Prostate gland (tissue), 2 donors: ENCODE measurements around the gene TAF5L. TPM values are rescaled to one million over a fixed set of nuclear protein-coding genes. Genes with fewer than 3 reads are reported as not detected.

Experiments
- DNase-seq: peaks from one replicate; pipeline ENCODE4 v3.0.0-alpha.2; 2019; ENCODE audit warnings: low spot score
- H3K27ac ChIP-seq, 2 donors: fragments of 200-600 bp; sonication (generic); 2 replicates each; pipeline ENCODE4 v1.5.1; 2017 to 2019
- H3K27me3 ChIP-seq: fragments of 200-600 bp; sonication (generic); replicated peaks from 2 replicates; pipeline ENCODE4 v1.5.1; 2019; ENCODE audit not compliant: insufficient read depth
- H3K36me3 ChIP-seq, 2 donors: fragments of 200-600 bp; sonication (generic); 1 replicate in 1 of 2; 2 replicates in 1 of 2; pipeline versions ENCODE4 v1.5.1 to v1.8.1; 2017 to 2019
- H3K4me1 ChIP-seq: fragments of 200-600 bp; sonication (generic); replicated peaks from 2 replicates; pipeline ENCODE4 v1.5.1; 2019
- H3K4me3 ChIP-seq, 2 donors: fragments of 200-600 bp; sonication (generic); 2 replicates each; pipeline ENCODE4 v1.5.1; 2017 to 2019
- H3K9me3 ChIP-seq: fragments of 200-600 bp; sonication (generic); 2 replicates; pipeline ENCODE4 v1.5.1; 2017
- POLR2A ChIP-seq: fragments of 450-650 bp; IDR thresholded peaks from one replicate; pipeline ENCODE4 v1.6.1; 2016; ENCODE audit warnings: antibody characterized with exemption, mild to moderate bottlenecking
- POLR2AphosphoS5 ChIP-seq: sonication (generic); formaldehyde crosslinking; IDR thresholded peaks from one replicate; pipeline ENCODE4 v1.6.1; 2017; ENCODE audit warnings: antibody characterized with exemption
- WGBS: methylation state at CpG from one replicate; pipeline ENCODE4 v1.1.5; 2018; 5-methylcytosine and 5-hydroxymethylcytosine counted together
- intact Hi-C: fragments of 100-400 bp; cut with DNase I; formaldehyde crosslinking; loops from one replicate; pipeline ENCODE4 v1.14.2; 2022
- total RNA-seq, 2 donors: library from RNA; depleted of rRNA; stranded (reverse); fragments of >200 nt; gene quantifications; one replicate each; pipeline ENCODE4 v1.1.0, GENCODE V29; 2016
- TF ChIP-seq, protein P1 (sequence below), 4 experiments: fragments of 200-600 bp in 2 of 4; fragments of 450-650 bp in 2 of 4; sonication (generic) in 2 of 4; IDR thresholded peaks; 1 replicate in 3 of 4; 2 replicates in 1 of 4; pipeline ENCODE4 v1.5.1; 2016 to 2019; ENCODE audit warnings: antibody characterized with exemption in 4 of 4, mild to moderate bottlenecking in 2 of 4, moderate library complexity in 2 of 4

The TAF5L gene
- total RNA-seq, 2 donors from 2014 or later: 14.0 to 17.2 TPM

DNA sequence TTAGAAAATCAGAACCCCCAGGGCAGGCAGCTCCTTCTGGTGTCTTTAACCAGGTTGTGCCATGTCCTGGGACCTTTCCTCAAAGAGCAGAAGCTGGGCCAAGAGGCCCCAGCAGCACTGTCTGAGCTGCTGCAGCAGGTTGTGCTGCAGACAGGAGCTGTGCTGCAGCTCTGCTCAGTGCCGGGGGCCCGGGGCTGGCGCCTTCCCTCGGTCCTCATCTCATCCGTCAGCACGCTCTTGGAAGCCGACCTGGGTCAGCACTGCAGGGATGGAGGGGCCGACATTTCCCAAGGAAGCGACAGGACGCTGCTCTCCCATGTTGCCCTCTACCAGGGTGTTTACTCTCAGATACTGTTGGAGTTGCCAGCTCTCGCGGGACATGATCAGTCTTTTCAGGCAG, 11.8 kb upstream of the TAF5L start:
- WGBS: 96% methylated on average over 12 of the region's 12 CpGs
- Histone ChIP-seq H3K4me1 (no peaks in the 10 kb centered on the region), H3K36me3 (peaks cover 0 to 16% of the 10 kb centered on the region in 2 donors), H3K27me3 (no peaks in the 10 kb centered on the region), H3K27ac (no peak overlapping the region), H3K4me3 (no peak overlapping the region), H3K9me3 (no peaks in the 10 kb centered on the region)
- no peak for TF ChIP-seq POLR2AphosphoS5
- intact Hi-C loops: no loop called here
- DNase-seq: no peak

DNA sequence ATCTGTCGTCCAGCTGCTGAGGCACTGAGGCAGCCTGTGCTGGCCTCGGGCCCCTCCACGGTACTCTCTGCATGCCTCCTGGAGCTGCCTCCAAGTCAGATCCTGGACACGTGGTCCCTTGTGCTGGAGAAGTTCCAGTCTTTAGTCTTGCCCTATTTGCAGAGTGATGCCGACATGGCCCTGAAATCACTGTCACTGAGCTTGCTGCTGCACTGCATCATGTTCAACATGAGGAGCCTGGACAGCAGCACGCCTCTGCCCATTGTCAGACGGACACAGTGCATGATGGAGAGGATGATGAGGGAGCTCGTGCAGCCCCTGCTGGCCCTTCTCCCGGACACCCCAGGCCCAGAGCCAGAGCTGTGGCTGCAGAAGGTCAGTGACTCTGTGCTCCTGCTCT, 10.1 kb upstream of the TAF5L start:
- 86% methylated on average over 9 of the region's 9 CpGs for WGBS
- peaks cover 0 to 16% of the 10 kb centered on the region in 2 donors for H3K36me3 ChIP-seq

DNA sequence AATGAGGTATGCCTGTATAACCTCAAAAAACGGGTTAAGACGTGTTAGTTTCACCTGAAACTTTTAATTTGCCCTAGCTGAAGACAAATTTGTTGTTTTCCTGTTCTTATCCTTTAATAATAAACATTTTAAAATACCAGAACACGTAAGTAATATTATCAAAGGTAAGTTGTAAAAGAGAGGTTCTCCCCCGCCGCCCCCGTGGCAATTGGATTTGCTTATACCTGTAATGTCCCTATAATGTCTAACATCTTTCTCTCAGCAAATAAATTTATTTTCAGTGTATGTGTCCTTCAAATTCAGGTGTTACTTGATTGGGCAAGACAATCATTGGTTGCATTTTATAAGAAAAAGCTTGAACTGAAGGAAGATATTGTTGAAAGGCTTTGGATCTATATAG, 6.0 kb upstream of the TAF5L start:
- Histone ChIP-seq H3K9me3 (no peaks in the 10 kb centered on the region), H3K4me1 (no peaks in the 10 kb centered on the region), H3K27ac (no peak overlapping the region), H3K27me3 (no peaks in the 10 kb centered on the region), H3K36me3 (peaks cover 0 to 14% of the 10 kb centered on the region in 2 donors), H3K4me3 (no peak overlapping the region)
- 55% methylated on average over 6 of the region's 6 CpGs for WGBS
- no peak for DNase-seq
- intact Hi-C loops: no loop called here
- no peak for TF ChIP-seq POLR2AphosphoS5
- TF ChIP-seq POLR2A: no peak
- TF ChIP-seq, protein P1, sequence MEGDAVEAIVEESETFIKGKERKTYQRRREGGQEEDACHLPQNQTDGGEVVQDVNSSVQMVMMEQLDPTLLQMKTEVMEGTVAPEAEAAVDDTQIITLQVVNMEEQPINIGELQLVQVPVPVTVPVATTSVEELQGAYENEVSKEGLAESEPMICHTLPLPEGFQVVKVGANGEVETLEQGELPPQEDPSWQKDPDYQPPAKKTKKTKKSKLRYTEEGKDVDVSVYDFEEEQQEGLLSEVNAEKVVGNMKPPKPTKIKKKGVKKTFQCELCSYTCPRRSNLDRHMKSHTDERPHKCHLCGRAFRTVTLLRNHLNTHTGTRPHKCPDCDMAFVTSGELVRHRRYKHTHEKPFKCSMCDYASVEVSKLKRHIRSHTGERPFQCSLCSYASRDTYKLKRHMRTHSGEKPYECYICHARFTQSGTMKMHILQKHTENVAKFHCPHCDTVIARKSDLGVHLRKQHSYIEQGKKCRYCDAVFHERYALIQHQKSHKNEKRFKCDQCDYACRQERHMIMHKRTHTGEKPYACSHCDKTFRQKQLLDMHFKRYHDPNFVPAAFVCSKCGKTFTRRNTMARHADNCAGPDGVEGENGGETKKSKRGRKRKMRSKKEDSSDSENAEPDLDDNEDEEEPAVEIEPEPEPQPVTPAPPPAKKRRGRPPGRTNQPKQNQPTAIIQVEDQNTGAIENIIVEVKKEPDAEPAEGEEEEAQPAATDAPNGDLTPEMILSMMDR (IDR thresholded peaks at IDR 0.05): no peak

More for the DNA sequence above, 10.1 kb upstream of the TAF5L start:
- no peak for DNase-seq
- Histone ChIP-seq H3K4me1 (no peaks in the 10 kb centered on the region), H3K27me3 (no peaks in the 10 kb centered on the region), H3K9me3 (no peaks in the 10 kb centered on the region), H3K27ac (no peak overlapping the region), H3K4me3 (no peak overlapping the region)
- intact Hi-C loops: no loop called here
- TF ChIP-seq, protein P1 (IDR thresholded peaks at IDR 0.05): no peak
- TF ChIP-seq POLR2A (no peak), POLR2AphosphoS5 (no peak)

DNA sequence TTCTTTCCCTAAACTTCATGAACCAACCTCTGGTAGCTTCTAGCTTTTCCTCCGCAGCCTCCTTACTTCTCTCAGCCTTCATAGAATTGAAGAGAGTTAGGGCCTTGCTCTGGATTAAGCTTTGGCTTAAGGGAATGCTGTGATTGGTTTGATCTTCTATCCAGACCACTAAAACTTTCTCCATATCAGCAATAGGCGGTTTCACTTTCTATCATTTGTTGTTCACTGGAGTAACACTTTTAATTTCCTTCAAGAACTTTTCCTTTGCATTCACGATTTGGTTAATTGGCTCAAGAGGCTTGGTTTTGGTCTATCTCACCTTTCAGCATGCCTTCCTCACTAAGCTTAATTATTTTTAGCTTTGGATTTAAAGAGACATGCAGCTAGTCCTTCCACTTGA, 5.2 kb upstream of the TAF5L start:
- 76% methylated on average over 3 of the region's 3 CpGs for WGBS
- no peak overlapping the region for H3K4me3 ChIP-seq
- no peaks in the 10 kb centered on the region for H3K4me1 ChIP-seq
- no peak overlapping the region for H3K27ac ChIP-seq
- no peaks in the 10 kb centered on the region for H3K9me3 ChIP-seq
- peaks cover 0 to 7% of the 10 kb centered on the region in 2 donors for H3K36me3 ChIP-seq
- DNase-seq: no peak
- intact Hi-C loops: no loop called here
- H3K27me3 ChIP-seq: no peaks in the 10 kb centered on the region
- TF ChIP-seq POLR2A (no peak), POLR2AphosphoS5 (no peak)

DNA sequence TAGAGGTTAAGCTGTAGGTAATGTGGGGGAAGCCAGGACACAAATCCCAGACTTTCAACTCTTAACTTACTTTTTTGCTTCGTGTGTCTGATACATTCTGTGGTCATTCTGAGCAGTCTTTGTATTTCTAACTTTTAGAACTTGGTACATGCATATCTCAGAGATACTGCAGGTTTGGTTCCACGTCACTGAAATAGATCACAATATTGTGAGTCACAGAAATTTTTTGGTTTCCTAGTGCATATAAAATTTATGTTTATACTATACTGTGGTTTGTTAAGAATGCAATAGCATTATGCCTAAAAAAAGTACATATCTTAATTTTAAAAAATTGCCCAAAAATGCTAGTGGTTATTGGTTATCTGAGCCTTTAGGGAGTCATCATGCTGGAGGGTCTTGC, 3.3 kb upstream of the TAF5L start:
- no peak overlapping the region for H3K4me3 ChIP-seq
- H3K27me3 ChIP-seq: no peaks in the 10 kb centered on the region
- WGBS: 89% methylated on average over 2 of the region's 2 CpGs
- H3K4me1 ChIP-seq: peaks cover 4% of the 10 kb centered on the region
- H3K27ac ChIP-seq: no peak overlapping the region
- no peak for DNase-seq
- intact Hi-C loops: no loop called here
- no peaks in the 10 kb centered on the region for H3K36me3 ChIP-seq
- no peak for TF ChIP-seq POLR2A
- TF ChIP-seq, protein P1 (IDR thresholded peaks at IDR 0.05): no peak
- TF ChIP-seq POLR2AphosphoS5: no peak
- no peaks in the 10 kb centered on the region for H3K9me3 ChIP-seq

DNA sequence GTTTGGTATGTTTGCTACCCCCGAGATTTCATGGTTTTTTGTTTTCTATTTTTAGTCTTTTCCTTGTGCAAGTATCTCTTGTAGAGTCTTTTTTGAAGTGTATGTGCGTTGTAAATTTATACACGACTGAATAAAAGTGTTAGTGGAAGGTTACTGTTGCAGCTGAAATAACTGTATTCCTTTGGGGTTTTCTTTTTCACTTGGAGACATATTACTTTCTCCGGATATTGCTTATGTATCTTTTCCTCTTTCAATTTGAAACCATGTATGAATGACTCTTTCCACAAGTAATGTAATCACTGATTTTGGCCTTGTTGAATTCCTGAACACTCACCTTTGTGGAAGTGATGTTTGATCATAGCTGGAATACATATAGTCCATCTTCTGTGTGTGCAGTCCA, 1.1 kb upstream of the TAF5L start:
- H3K9me3 ChIP-seq: no peaks in the 10 kb centered on the region
- no peaks in the 10 kb centered on the region for H3K36me3 ChIP-seq
- WGBS: 4% methylated on average over 4 of the region's 4 CpGs
- peak overlapping the region in 1 of 2 donors; percentile 92 for H3K27ac ChIP-seq
- intact Hi-C loops: loop anchor here (2.0 kb wide), 1 partner anchor 68 kb away; the partner anchor contains the start of gene ABCB10
- TF ChIP-seq POLR2A: no peak
- TF ChIP-seq POLR2AphosphoS5: no peak
- H3K4me3 ChIP-seq: peak overlapping the region in 1 of 2 donors; percentile 94
- no peak for DNase-seq
- peaks cover 4% of the 10 kb centered on the region for H3K4me1 ChIP-seq
- no peaks in the 10 kb centered on the region for H3K27me3 ChIP-seq
